Activated CD8-positive, alpha-beta T cell treated with anti-CD3 and anti-CD28 coated beads, Interleukin-2, amount 10 ng/mL, durations not matched to agents 7 days and 5 days (primary cell): ENCODE results near the gene MIEF1. TPM values are rescaled to one million over a fixed set of nuclear protein-coding genes. Genes with fewer than 3 reads are reported as not detected.

Source experiments
- ATAC-seq: fragments of 150-1000 bp; cut with Tn5 transposase; one replicate; pipeline ENCODE4 v1.10.0; 2021; ENCODE audit warnings: moderate library complexity
- CTCF ChIA-PET: fragments of 350-600 bp; sonication (Branson Sonifier 250); formaldehyde crosslinking; loops from one replicate; lab custom pipeline; 2021; ENCODE audit warnings: antibody characterized with exemption; lab: Charles Lee
- POLR2A ChIA-PET: fragments of 350-600 bp; sonication (Branson Sonifier 250); formaldehyde crosslinking; loops from one replicate; lab custom pipeline; 2021; ENCODE audit warnings: antibody characterized with exemption; lab: Charles Lee
- DNase-seq: peaks from one replicate; pipeline ENCODE4 v3.0.0-alpha.2; 2020
- H3K27ac Mint-ChIP-seq: one replicate; pipeline ENCODE4 v1.8.0; 2021; ENCODE audit warnings: mild to moderate bottlenecking, mixed read lengths
- H3K27me3 Mint-ChIP-seq: one replicate; pipeline ENCODE4 v1.8.0; 2021; ENCODE audit warnings: low read depth, mixed read lengths
- H3K36me3 Mint-ChIP-seq: one replicate; pipeline ENCODE4 v1.8.0; 2021; ENCODE audit warnings: low read depth, mixed read lengths
- H3K4me1 Mint-ChIP-seq: one replicate; pipeline ENCODE4 v1.8.0; 2021; ENCODE audit warnings: low read depth, mixed read lengths
- H3K4me3 Mint-ChIP-seq: one replicate; pipeline ENCODE4 v1.8.0; 2021; ENCODE audit warnings: mild to moderate bottlenecking, mixed read lengths
- H3K9me3 Mint-ChIP-seq: one replicate; pipeline ENCODE4 v1.8.0; 2022; ENCODE audit warnings: mixed read lengths; ENCODE audit not compliant: insufficient read depth
- total RNA-seq, 2 experiments: library from RNA; stranded (reverse); gene quantifications; one replicate each; pipeline ENCODE4 v1.2.3, GENCODE V29; 2021

Gene MIEF1
- total RNA-seq, 2 experiments from 2014 or later: 37.9 to 38.2 TPM

DNA sequence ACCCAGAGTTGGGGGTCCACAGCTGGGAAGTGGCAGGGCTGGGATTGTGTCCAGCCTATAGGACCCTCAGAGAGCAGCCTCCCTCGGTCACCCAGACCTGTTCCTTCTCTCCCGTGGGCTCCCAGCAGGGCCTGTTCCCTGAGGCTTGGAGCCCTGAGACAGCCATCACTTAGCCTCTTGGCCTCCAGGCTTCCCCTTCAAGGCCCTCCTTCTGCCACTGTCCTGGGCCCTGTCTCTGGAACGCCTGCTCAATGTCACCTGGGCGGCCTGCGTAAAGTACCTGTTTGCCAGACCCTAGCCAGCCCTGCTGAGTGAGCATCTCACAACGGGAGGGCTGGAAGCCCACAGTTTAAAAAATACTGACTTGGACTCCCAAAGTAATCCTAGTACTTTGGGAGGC is 38.8 kb upstream of the MIEF1 start:
- Mint-ChIP-seq H3K4me3 (no peak overlapping the region), H3K36me3 (peaks cover 2% of the 10 kb centered on the region), H3K9me3 (no peaks in the 10 kb centered on the region), H3K27me3 (peaks cover 10% of the 10 kb centered on the region), H3K27ac (no peak overlapping the region), H3K4me1 (peaks cover 11% of the 10 kb centered on the region)
- ChIA-PET POLR2A (no interaction called here), CTCF (interaction anchor here (1.6 kb wide), 1 partner anchor 34 kb away, joined by 5 read pairs; no protein-coding TSS in a partner anchor)
- ATAC-seq (no peak), DNase-seq (no peak)

DNA sequence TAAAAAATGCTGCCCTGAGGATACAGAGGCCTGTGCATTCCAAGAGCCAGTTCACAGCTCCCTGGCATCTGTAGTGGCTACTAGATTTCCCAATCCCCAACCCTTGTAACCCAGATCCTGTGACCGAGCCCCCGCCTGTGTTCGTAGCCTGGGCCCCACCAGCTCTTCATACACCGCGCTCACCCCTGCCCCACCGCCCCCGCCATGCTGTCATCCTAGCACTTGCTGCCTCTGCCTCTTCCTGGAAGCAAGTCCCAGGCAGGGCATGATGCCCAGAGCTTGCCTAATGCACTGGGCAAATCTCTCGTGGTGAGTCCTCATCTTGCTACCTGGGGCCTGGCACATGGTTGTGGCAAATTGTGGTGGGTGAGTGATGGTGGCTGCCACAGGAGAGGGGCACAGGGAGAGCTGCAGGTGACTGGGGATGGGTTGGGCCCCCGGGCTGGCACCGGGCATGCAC is 38.1 kb upstream of the MIEF1 start:
- H3K27ac Mint-ChIP-seq: no peak overlapping the region
- POLR2A ChIA-PET: interaction anchor here (0.6 kb wide), 1 partner anchor 643 kb away, joined by 3 read pairs; no protein-coding TSS in a partner anchor

DNA sequence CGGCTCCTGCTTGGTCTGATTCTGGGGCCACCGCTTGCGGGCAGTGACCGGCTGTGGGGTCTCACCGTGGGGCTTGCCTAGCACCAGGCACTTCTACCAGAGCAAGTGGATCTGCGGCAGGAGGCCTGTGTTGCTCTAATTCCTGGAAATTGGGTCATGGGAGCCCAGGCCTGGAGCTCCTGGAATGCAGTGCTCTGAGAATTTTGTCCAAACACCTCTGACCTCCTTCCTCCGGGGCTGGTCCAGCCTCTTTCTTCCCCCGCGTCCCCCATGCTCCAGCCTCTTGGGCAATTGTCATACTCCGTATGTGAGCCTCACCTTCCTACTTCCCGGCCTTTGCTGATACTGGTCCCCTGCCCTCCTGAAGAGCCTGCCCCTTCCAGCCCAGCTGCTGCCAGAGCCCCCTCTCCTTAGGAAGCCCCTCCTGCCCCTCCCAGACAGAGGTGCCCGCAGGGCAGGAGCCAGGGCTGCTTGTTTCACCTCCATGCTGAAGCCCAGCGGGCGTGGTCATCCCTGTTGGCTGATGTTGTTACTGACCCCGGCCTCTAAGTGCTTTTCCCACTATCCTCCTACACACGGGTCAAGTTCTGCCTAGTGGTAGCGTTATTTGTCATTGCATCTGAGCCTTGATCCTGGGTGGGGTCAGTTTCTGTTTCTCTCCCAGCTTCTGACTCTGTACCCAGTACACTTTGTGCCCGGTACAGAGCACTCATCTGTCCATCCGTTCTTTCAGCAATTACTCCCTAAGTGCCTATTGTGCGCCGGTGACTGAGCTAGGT is 35.7 kb upstream of the MIEF1 start:
- ChIA-PET POLR2A (no interaction called here), CTCF (no interaction called here)
- no peak for DNase-seq
- no peaks in the 10 kb centered on the region for H3K27me3 Mint-ChIP-seq
- H3K4me3 Mint-ChIP-seq: no peak overlapping the region
- no peak for ATAC-seq
- no peaks in the 10 kb centered on the region for H3K36me3 Mint-ChIP-seq
- no peaks in the 10 kb centered on the region for H3K9me3 Mint-ChIP-seq
- H3K4me1 Mint-ChIP-seq: peaks cover 17% of the 10 kb centered on the region
- no peak overlapping the region for H3K27ac Mint-ChIP-seq

More for the DNA sequence above, 38.1 kb upstream of the MIEF1 start:
- CTCF ChIA-PET: interaction anchor here (1.6 kb wide), 1 partner anchor 33 kb away, joined by 5 read pairs; no protein-coding TSS in a partner anchor
- Mint-ChIP-seq H3K4me3 (no peak overlapping the region), H3K4me1 (peaks cover 6% of the 10 kb centered on the region), H3K27me3 (peaks cover 5% of the 10 kb centered on the region), H3K9me3 (no peaks in the 10 kb centered on the region), H3K36me3 (no peaks in the 10 kb centered on the region)
- DNase-seq (no peak), ATAC-seq (no peak)

DNA sequence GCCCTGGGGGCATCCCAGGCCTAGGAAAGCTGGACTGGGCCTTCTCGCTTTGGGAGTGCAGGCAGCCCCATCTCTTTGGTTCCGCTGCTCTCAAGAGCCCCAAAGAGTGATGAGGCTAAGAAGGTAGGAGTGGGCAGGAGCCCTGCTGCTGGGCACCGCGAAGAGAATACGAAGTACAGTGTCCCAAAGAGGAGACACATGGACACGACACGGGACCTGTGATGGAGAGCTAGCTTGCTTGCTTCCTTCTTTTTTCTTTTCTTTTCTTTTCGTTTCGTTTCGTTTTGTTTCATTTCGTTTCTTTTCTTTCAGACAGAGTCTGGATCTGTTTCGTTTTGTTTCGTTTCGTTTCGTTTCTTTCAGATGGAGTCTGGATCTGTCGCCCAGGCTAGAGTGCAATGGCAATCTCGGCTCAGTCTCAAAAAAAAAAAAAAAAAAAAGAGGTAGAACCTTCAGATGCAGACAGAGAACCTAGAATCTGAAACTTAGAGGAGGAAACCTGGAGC is 34.6 kb upstream of the MIEF1 start:
- POLR2A ChIA-PET: no interaction called here
- no peaks in the 10 kb centered on the region for H3K36me3 Mint-ChIP-seq

DNA sequence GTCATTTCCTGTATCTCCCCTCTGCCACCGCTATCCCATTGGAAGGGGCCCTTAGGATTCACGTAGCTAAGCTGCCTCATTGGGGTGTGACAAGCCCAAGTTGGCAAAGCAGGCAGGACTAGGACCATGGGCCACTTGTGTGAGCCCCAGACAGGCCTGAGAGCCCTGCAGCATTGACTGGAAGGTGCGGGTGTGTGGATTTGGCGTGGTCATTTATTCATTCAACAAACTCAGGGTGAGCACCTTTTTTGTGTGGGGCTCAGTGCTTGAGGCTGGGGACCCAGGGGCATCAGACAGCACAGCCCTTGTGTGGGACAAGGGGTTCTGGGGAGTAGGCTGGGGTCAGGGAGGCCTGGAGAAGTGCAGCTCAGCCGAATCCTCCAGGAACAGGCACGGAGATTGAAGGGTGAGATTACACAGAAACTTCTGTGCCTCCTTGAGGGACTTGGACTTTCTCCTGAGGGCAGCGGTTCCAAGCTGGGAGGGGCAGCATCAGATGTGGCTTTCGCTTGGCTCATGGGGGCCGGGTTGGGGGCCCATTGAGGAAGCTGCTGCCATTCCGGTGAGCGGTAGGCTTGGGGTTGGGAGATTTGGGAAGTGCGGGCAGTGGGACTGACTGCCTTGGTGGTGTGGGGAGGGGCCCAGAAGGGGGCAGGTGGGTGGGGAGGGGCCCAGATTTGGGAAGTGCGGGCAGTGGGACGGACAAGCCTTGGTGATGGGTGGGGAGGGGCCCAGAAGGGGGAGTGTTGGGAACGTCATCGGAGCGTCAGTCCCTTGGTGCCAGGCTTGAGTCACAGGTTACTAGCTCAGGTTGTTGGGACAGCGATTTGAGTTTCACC is 33.4 kb upstream of the MIEF1 start:
- POLR2A ChIA-PET: interaction anchor here (1.0 kb wide), 1 partner anchor 149 kb away, joined by 3 read pairs; no protein-coding TSS in a partner anchor
- no peak overlapping the region for H3K27ac Mint-ChIP-seq
- ATAC-seq: no peak

More for the DNA sequence above, 34.6 kb upstream of the MIEF1 start:
- no peaks in the 10 kb centered on the region for H3K27me3 Mint-ChIP-seq
- H3K27ac Mint-ChIP-seq: no peak overlapping the region
- no peaks in the 10 kb centered on the region for H3K9me3 Mint-ChIP-seq
- H3K4me3 Mint-ChIP-seq: no peak overlapping the region
- DNase-seq (no peak), ATAC-seq (no peak)
- CTCF ChIA-PET: interaction anchor here (1.3 to 1.9 kb wide), 2 partner anchors 26 to 62 kb away, joined by 4 read pairs; no protein-coding TSS in a partner anchor
- H3K4me1 Mint-ChIP-seq: peaks cover 27% of the 10 kb centered on the region

DNA sequence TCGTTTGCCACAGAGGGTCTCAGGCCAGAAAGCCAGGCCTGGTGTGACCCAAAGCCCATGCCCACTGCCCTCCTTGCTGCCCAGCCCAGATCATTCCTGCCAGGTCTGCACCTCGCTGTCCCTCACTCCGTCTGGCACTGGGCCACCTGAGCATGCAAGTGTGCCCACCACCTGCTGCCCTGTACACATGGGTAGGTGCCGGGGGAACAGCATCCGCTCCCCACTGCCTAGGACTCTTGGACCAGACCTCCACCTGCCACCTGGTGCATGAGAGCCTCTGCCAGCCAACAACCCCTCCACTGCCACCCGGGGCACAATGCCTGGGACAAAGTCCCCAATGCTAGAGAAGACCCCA is 32.8 kb upstream of the MIEF1 start:
- H3K27ac Mint-ChIP-seq: no peak overlapping the region

More for the DNA sequence above, 33.4 kb upstream of the MIEF1 start:
- Mint-ChIP-seq H3K36me3 (no peaks in the 10 kb centered on the region), H3K9me3 (no peaks in the 10 kb centered on the region), H3K4me3 (no peak overlapping the region), H3K27me3 (no peaks in the 10 kb centered on the region), H3K4me1 (peaks cover 35% of the 10 kb centered on the region)
- DNase-seq: no peak
- CTCF ChIA-PET: interaction anchor here (1.3 to 1.9 kb wide), 2 partner anchors 25 to 61 kb away, joined by 4 read pairs; no protein-coding TSS in a partner anchor

DNA sequence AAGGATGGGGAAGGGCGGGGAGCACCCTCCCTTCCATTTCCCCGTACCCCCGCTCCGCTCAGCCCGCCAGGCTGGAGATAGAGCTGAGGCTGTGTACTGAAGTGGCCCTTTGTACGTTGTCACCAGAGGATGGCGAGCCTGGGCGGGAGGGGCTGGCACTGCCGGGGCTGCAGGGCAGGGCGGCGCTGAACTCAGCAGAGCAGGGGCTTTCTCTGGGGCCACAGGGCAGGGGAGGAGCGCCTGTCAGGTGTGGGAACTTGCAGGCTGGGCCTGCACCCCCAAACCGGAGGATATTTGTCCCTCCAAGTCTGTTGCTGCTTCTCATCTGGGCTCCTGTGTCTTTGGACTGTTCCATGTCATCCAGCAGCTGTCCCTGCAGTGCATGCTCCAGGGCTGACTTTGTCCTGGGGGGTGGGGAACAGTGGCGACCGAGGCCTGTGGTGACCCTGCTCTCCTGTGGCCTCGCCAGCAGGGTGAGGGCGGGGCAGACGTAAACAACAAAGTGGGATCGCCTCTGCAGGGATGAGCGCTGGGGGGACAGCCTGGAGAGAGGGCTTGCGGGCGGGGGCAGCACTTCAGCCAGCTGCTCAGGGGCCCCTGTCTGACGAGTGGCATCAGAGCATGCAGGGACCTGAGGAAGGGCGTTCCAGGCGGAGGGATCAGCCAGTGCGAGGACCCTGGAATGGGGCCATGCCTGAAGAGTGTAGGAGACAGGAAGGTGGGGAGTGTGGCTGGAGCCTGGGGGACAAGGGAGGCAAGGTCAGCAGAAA is 32.2 kb upstream of the MIEF1 start:
- Mint-ChIP-seq H3K4me1 (peaks cover 35% of the 10 kb centered on the region), H3K36me3 (no peaks in the 10 kb centered on the region), H3K27ac (peak overlapping the region; percentile 36), H3K9me3 (no peaks in the 10 kb centered on the region), H3K4me3 (no peak overlapping the region), H3K27me3 (no peaks in the 10 kb centered on the region)
- ChIA-PET POLR2A (no interaction called here), CTCF (interaction anchor here (2.3 kb wide), 1 partner anchor 24 kb away, joined by 10 read pairs; no protein-coding TSS in a partner anchor)
- ATAC-seq: no peak
- no peak for DNase-seq

More for the DNA sequence above, 32.8 kb upstream of the MIEF1 start:
- ATAC-seq (no peak), DNase-seq (no peak)
- peaks cover 35% of the 10 kb centered on the region for H3K4me1 Mint-ChIP-seq
- POLR2A ChIA-PET: interaction anchor here (1.0 kb wide), 1 partner anchor 150 kb away, joined by 3 read pairs; no protein-coding TSS in a partner anchor
- no peak overlapping the region for H3K4me3 Mint-ChIP-seq
- CTCF ChIA-PET: interaction anchor here (1.9 kb wide), 1 partner anchor 60 kb away, joined by 4 read pairs; no protein-coding TSS in a partner anchor
- H3K9me3 Mint-ChIP-seq: no peaks in the 10 kb centered on the region
- no peaks in the 10 kb centered on the region for H3K27me3 Mint-ChIP-seq
- no peaks in the 10 kb centered on the region for H3K36me3 Mint-ChIP-seq

DNA sequence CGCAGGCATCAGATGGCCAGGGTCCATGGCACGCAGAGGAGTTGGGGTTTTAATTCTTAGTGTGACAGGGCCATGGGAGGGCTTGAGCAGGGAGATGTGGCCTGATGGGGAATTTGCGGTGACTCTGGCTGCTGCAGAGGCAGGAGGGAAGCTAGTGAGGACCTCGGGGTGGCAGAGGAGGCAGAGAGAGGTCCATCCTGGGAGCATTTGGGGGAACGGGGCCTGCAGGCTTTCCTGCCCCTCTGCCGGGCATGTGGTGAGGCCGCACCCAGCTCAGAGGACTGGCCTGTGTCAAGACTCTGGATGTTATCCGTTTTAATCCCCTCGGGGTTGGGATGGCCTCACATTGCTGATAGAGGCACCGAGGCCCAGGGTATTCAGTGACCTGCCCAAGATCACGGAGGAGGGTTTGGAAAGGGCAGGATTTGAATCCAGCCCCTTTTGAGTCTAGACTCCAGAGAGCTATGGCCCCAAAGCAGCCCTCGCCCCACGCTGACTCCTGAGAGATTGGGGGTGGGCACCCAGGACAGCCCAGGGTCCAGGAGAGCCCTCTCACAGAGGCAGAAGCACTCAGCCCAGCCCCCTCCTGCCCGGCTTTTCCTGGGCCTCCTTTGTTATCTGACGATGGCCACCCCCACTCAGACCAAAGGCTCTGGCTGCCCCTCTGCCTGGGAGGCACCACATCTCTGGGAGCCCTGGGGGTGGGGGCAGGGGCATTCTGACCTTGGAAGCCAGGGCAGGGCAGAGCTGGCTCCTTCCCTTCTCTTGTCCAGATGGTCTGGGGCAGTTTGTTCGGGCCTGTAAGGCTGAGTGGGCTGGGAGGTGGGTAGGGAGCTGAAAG is 31.4 kb upstream of the MIEF1 start:
- H3K27me3 Mint-ChIP-seq: no peaks in the 10 kb centered on the region
- H3K4me1 Mint-ChIP-seq: peaks cover 35% of the 10 kb centered on the region
- no peak overlapping the region for H3K4me3 Mint-ChIP-seq
- ATAC-seq: no peak
- H3K9me3 Mint-ChIP-seq: no peaks in the 10 kb centered on the region
- no peak for DNase-seq
- peaks cover under 1% of the 10 kb centered on the region for H3K36me3 Mint-ChIP-seq
- CTCF ChIA-PET: interaction anchor here (0.9 to 2.3 kb wide), 2 partner anchors 23 to 160 kb away, joined by 3 to 10 read pairs; no protein-coding TSS in a partner anchor
- H3K27ac Mint-ChIP-seq: peak overlapping the region; percentile 36
- POLR2A ChIA-PET: interaction anchor here (0.7 kb wide), 1 partner anchor 49 kb away, joined by 3 read pairs; the partner anchor contains the start of gene ATF4

DNA sequence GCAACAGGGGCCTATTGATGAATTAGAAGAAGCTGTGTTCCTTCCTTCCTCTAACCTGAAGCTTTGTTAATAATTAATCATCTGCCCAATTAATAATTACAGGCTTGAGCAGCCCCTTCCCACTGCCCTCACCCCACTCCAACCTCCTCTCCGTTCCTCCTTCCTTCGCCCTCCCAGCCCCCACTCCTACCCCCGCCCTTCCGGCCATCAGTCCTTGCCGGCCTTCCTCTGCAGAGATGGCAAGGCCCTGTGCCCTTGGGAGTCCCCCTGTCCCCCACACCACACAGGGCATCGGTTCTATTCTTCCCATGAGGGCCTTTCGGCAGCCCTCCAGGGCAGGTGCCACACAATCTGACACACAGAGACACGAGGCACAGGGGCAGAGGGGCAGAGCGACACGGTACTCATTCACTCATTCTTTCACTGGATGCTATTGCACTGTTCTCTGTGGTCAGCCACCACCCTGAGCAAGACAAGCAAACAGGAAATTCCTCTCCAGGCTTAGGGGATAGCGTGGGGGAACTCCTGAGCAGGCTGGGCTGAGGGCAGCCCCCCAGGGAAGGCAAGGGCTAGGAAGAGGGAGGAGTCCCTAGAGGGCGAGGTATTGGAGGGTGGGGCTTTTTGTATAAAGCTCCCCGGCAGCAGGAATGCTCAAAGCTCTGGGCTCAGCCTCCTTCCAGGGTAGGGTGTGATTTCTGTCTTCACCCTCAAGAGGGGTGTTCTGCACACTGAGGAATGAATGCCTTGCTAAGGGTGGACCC is 30.5 kb upstream of the MIEF1 start:
- Mint-ChIP-seq H3K36me3 (peaks cover 2% of the 10 kb centered on the region), H3K4me1 (peaks cover 35% of the 10 kb centered on the region), H3K27ac (peak overlapping the region; percentile 86), H3K4me3 (no peak overlapping the region), H3K9me3 (no peaks in the 10 kb centered on the region), H3K27me3 (no peaks in the 10 kb centered on the region)
- ATAC-seq: peak; percentile 70
- ChIA-PET CTCF (interaction anchor here (0.9 to 2.3 kb wide), 3 partner anchors 22 to 161 kb away, joined by 3 to 10 read pairs (median 4); no protein-coding TSS in a partner anchor), POLR2A (interaction anchor here (0.6 to 0.7 kb wide), 4 partner anchors 19 to 133 kb away, joined by 3 read pairs; partner anchors contain the start of gene ATF4)
- peak; percentile 45 for DNase-seq
